Mucosa of stomach (tissue), 1 donor: ENCODE data around the gene PCSK6.
"Not testable (repeated sequence)": the region's sequence is repeated elsewhere in the genome, so short reads cannot be mapped to it uniquely, and the experiment has no call there.

Experiments
- H3K27me3 ChIP-seq: one replicate; pipeline ENCODE4 v1.7.0; 2013; ENCODE audit warnings: mild to moderate bottlenecking, low read length; ENCODE audit not compliant: control insufficient read depth, insufficient read depth
- H3K36me3 ChIP-seq: one replicate; pipeline ENCODE4 v1.7.0; 2013; ENCODE audit warnings: low read length; ENCODE audit not compliant: control insufficient read depth, insufficient read depth
- H3K4me1 ChIP-seq: one replicate; pipeline ENCODE4 v1.7.0; 2013; ENCODE audit warnings: mild to moderate bottlenecking, low read length; ENCODE audit not compliant: control insufficient read depth, insufficient read depth
- H3K4me3 ChIP-seq: one replicate; pipeline ENCODE4 v1.7.0; 2013; ENCODE audit warnings: low read length
- H3K9ac ChIP-seq: one replicate; pipeline ENCODE4 v1.7.0; 2013; ENCODE audit warnings: mild to moderate bottlenecking, low read length, moderate library complexity
- H3K9me3 ChIP-seq: one replicate; pipeline ENCODE4 v1.7.0; 2013; ENCODE audit warnings: mild to moderate bottlenecking, low read length, moderate library complexity; ENCODE audit not compliant: control insufficient read depth
- donor health status: Pancreatic carcinoma.

PCSK6 gene

DNA sequence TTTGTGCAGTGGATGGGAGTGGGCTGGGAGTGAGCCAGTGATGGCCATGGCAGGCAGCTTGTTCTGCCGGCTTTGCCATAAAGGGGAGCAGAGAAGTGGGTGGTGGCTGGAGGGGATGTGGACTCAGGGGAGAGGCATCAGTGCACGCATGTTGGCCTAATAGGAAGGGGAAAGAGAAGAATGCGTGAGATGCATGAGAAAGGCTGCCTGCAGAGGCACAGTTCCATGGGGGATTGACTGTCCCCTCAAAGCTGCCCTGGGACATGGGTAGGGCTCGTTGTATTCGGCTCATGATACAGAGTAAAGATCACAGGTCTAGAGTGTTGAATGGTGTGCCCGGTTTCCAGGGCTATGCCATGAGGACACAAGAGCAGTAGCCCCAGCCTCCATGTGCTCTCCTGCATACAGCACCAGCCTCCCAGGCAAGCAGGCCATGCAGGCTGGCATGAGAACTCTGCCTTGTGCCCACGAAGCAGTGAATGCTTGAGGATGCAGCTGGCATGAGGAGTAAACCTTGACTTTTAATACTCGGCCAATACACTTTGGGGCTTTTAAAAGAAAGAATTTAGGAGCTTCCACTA is 126.4 kb downstream of the PCSK6 start:
- H3K27me3 ChIP-seq, result no peaks in the 10 kb centered on the region

DNA sequence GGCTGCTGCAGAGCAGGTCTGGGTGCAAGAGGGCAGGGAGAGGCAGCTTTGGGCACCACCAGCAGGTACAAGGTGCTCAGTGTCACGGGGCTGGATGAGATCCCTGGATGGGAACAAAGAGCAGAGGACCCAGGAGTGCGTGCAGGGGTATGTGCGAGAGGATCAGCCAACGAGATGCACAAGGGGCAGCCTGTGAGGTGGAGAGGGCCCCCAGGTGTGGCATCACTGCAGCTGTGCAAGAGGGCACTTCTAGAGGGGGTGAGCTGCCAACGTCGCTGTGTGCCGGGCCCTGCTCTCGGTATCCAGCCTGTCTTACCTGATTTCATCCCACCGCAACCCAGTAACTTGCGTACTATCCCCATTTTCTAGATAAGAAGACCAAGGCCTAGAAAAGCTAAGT is 127.1 kb downstream of the PCSK6 start:
- Histone ChIP-seq H3K36me3 (no peaks in the 10 kb centered on the region), H3K4me1 (peaks cover 12% of the 10 kb centered on the region), H3K4me3 (no peak overlapping the region), H3K9me3 (no peaks in the 10 kb centered on the region), H3K27me3 (no peaks in the 10 kb centered on the region), H3K9ac (no peak overlapping the region)

More for the DNA sequence above, 126.4 kb downstream of the PCSK6 start:
- Histone ChIP-seq H3K36me3 (no peaks in the 10 kb centered on the region), H3K4me3 (no peak overlapping the region), H3K4me1 (peaks cover 6% of the 10 kb centered on the region), H3K9me3 (no peaks in the 10 kb centered on the region), H3K9ac (no peak overlapping the region)

DNA sequence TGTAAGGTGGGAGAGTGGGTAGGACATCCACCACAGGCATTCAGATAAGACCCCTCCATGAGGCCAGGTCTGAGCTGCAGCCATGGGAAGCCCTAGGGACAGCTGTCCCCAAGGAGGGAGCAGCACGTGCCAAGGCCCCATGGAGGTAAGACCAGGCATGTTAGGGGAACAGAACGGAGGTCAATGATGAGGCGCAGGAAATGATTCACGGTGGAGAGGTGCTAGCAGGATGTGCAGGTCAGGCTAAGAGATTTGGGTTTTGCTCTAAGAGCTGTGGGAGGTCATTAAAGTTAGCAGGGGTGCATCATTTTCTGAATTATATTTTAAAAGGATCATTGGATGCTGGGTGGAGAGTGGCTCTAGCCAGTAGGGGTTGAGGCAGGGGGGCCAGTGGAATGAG is 128.1 kb downstream of the PCSK6 start:
- Histone ChIP-seq H3K27me3 (no peaks in the 10 kb centered on the region), H3K4me1 (peaks cover 19% of the 10 kb centered on the region), H3K9ac (no peak overlapping the region), H3K4me3 (no peak overlapping the region), H3K36me3 (no peaks in the 10 kb centered on the region), H3K9me3 (no peaks in the 10 kb centered on the region)

DNA sequence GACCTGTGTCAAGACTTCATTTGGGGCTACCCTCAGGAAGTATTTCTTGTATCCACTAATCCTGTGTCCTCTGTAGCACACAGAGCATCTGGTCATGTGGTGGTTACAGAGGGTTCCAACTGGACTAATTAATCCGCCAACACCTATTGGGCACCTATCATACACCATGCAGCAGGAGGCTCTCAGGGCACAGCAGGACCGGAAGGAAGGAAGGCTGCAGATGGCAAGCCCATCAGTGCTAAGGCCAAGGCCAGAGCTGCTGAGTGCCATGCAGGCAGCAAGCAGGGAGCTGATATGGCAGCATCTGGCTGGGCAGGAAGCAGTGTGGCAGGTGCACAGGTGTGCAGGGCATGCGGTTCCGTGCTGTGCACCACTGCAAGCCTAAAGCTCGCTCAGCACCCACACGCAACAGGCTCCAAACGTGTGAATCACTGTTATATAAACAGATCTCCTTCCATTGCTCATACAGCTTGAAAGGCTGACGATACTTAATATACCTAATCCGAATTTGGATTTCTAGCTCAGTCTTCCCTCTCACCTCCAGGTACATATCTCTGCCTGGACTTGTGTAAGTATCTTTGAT is 130.1 kb downstream of the PCSK6 start:
- no peak overlapping the region for H3K4me3 ChIP-seq
- H3K4me1 ChIP-seq, result peaks cover 19% of the 10 kb centered on the region
- H3K9ac ChIP-seq, result no peak overlapping the region
- no peaks in the 10 kb centered on the region for H3K27me3 ChIP-seq
- no peaks in the 10 kb centered on the region for H3K36me3 ChIP-seq
- H3K9me3 ChIP-seq, result no peaks in the 10 kb centered on the region

DNA sequence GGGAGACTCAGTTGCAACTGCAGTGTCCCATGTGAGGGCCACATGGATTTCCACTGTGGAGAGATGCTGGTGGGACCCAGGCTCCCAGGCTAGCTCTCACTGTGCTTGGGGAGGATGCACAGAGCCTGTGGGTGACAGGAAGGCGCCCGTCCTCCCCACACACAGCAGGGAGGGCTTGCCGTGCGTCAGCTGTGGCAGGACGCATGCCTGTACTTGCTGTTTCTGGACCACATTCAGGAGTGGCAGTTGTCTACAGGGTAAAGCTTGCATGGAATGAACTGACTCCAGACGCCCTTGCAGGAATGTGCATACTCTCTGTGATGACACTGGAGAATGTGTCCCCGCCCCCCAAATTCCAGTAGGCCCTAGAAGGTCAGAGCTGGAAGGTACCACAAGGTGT is 130.6 kb downstream of the PCSK6 start:
- Histone ChIP-seq H3K4me3 (no peak overlapping the region), H3K4me1 (peaks cover 19% of the 10 kb centered on the region), H3K36me3 (no peaks in the 10 kb centered on the region), H3K27me3 (no peaks in the 10 kb centered on the region), H3K9me3 (no peaks in the 10 kb centered on the region), H3K9ac (no peak overlapping the region)

DNA sequence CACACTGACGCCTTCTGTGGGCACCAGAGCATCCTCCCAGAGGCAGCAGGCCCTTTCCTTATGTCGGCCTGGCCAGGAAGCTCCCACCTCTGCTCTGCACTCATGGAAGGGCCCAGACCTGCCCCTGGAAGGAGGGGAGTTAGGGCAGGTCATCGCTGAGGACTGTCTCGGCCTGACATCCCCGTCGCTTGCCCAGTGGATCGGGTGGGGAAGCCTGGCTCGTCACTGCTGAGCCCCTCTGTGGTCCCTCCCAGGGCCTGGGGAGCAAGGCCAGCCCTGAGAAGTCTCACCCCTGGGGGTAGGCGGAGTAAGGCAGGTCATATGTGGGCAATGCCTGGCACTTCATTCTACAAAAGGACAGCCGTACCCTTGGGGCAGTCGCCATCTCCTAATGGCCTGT is 131.6 kb downstream of the PCSK6 start:
- Histone ChIP-seq H3K4me1 (peaks cover 19% of the 10 kb centered on the region), H3K9ac (no peak overlapping the region), H3K27me3 (no peaks in the 10 kb centered on the region), H3K9me3 (no peaks in the 10 kb centered on the region), H3K4me3 (no peak overlapping the region), H3K36me3 (no peaks in the 10 kb centered on the region)

DNA sequence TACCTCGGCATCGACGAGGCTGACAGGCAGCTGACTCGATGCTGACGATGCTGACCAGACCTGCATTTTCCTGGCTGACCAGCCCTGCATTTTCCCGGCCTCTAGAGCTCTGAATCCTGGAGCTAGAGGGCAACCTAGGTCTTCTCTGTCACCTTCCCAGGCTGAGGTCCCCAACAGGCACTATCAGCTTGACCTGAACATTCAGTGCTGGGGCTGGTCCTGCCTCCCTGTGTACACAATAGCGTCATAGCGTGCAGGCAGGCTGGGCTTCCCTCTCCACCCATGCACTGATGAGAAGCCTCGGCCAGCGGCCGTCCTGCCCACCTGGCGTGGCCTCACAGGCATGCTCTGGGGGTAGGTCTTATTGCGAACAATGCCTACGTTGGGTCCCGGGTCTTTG is 132.2 kb downstream of the PCSK6 start:
- no peaks in the 10 kb centered on the region for H3K9me3 ChIP-seq
- no peaks in the 10 kb centered on the region for H3K27me3 ChIP-seq
- H3K4me3 ChIP-seq, result no peak overlapping the region
- H3K36me3 ChIP-seq, result no peaks in the 10 kb centered on the region
- no peak overlapping the region for H3K9ac ChIP-seq
- H3K4me1 ChIP-seq, result peaks cover 19% of the 10 kb centered on the region

DNA sequence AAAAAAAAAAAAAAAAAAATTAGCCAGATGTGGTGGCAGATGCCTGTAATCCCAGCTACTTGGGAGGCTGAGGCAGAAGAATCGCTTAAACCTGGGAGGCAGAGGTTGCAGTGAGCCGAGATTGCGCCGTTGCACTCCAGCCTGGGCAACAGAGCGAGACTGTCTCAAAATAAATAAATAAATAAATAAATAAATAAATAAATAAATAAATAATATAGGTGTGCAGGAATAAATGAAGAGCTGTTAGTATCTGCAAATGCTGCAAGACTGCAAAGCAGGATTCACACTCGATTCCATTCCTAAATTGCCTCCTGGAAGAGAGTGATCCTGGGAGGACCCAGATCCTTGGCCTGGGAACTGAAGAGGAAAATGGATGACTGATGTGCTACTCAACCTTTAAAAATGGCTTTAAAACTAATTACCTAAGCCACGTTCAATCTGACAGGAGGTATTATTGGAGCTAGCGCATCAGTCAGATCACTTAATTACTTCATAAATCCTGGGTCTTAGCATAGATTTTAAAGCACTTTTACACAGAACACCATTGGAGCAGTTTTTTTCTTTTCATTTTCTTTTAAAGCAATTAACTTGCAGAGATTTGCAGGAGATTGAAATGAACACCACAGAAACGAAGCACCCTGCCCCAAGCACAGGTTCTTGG is 132.9 kb downstream of the PCSK6 start:
- H3K4me1 ChIP-seq, result peaks cover 19% of the 10 kb centered on the region
- not testable (repeated sequence) for H3K9ac ChIP-seq, H3K27me3 ChIP-seq, H3K36me3 ChIP-seq, H3K4me3 ChIP-seq, H3K9me3 ChIP-seq

DNA sequence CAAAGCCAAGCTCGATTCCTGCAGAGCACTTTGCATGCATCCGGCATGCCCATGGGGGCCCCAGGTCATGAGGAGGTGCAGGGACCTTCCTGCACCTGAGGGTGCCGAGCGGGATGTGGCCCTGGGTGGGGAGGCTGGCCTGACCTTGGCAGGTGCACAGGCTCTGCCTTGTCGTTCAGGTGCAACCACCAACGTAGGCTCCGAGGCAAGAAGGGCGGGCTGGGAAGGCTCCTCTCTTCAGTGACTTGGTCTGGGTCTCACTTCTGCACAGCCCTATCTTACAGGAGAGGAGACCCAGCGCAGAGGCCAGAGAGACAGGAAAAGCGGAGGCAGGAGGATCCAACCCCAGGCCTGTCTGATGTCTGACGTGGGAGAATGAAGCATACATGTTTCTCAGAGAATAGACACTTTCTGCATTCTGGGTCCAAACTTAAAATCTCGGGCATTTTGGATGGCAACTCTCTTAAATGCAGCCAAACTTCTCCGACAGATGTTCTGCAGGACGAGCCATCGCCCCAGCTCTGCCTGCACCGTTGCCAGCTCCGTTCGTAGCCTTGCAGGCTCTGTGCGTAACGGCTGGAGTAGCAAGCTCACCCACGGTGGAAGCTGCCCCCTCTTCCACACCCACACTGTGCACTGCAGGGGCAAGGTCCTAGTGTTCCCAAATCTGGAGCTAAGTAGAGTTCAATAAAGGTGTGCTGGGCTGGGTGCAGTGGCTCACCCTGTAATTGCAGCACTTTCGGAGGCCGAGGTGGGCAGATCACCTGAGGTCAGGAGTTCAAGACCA is 133.6 kb downstream of the PCSK6 start:
- H3K36me3 ChIP-seq, result no peaks in the 10 kb centered on the region
- H3K27me3 ChIP-seq, result no peaks in the 10 kb centered on the region

DNA sequence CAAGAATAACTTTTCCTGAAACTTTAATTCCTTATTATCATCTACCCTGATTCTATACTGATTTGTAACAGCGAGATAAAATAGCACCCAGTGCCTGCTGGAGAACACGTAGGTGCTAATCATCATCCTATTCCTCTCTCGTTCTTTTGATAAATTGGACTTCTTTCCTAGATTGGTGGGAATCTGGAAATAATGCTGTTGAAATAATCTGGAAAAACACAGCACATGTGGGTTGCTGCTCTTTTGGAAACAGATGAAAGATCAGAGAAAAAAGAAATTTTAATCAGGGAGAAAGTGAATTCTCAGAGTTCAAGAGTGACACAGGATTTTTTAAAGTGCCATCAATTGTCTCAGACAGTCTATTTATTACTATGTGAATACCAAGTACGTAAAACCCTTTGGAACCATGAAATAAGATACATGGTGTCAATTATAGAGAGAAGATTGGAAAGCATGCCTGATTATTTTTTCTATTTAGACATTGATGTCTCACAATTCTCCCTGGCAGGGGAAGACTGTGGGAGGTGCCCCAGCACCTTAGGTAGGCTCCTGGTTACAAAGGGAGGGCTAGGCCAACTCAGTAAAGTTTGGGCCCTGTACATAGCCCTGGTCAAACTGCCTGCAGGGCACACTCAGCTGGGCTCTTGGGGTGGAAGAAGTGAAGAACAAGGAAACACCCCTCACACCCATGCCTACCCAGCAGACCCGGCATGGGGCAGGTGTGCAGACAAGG is 134.4 kb downstream of the PCSK6 start:
- no peak overlapping the region for H3K9ac ChIP-seq
- H3K9me3 ChIP-seq, result no peaks in the 10 kb centered on the region
- no peaks in the 10 kb centered on the region for H3K27me3 ChIP-seq
- H3K4me3 ChIP-seq, result no peak overlapping the region
- peaks cover 19% of the 10 kb centered on the region for H3K4me1 ChIP-seq
- H3K36me3 ChIP-seq, result no peaks in the 10 kb centered on the region

More for the DNA sequence above, 133.6 kb downstream of the PCSK6 start:
- H3K9me3 ChIP-seq, result no peaks in the 10 kb centered on the region
- H3K4me3 ChIP-seq, result no peak overlapping the region
- no peak overlapping the region for H3K9ac ChIP-seq
- peaks cover 19% of the 10 kb centered on the region for H3K4me1 ChIP-seq

DNA sequence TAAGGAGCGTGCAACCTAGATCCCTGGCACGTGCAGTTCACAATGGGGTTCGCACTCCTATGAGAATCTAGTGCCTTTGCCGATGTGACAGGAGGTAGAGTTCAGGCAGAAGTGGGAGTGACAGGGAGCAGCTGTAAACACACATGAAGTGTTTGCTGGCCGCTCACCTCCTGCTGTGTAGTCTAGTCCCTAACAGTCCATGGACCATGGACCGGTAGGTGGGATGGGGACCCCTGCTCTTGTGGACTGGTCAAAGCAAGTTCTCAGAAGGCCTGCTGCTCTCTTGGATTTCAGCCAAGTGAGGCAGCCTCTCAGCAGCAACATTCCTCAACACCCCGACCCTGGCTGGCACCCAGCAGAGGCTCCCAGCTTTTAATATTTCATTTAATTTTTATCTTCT is 136.3 kb downstream of the PCSK6 start:
- H3K4me3 ChIP-seq, result no peak overlapping the region
- no peaks in the 10 kb centered on the region for H3K36me3 ChIP-seq
- no peaks in the 10 kb centered on the region for H3K27me3 ChIP-seq
- H3K9ac ChIP-seq, result no peak overlapping the region
- no peaks in the 10 kb centered on the region for H3K9me3 ChIP-seq
- peaks cover 29% of the 10 kb centered on the region for H3K4me1 ChIP-seq
